ENCODE measurements around the gene CADPS.

- TF ChIP-seq POLR2A (IDR thresholded peaks at IDR 0.05; ENCODE audit: low read length) (no peak), GATA1 (IDR thresholded peaks at IDR 0.05; ENCODE audit: low read depth, low read length) (no peak)
Measured at GRCh38 chr3:62562017-62562416, 313.2 kb downstream of the CADPS start.
